GM18861 (cell line): ENCODE data around the gene STK39.

Experiments
- ATAC-seq: cut with Tn5 transposase; IDR thresholded peaks from one replicate; pipeline ENCODE4 v1.9.1; 2021; ENCODE audit not compliant: unreplicated experiment

STK39 gene

GRCh38 chr2:168024459-168024858, 222.9 kb downstream of the STK39 start:
- ATAC-seq: no peak

GRCh38 chr2:168021800-168022587, 225.4 kb downstream of the STK39 start:
- ATAC-seq: no peak

GRCh38 chr2:168015274-168015953, 232.0 kb downstream of the STK39 start:
- no peak for ATAC-seq

- ATAC-seq: no peak
Measured at GRCh38 chr2:168009900-168010299, 237.5 kb downstream of the STK39 start.

GRCh38 chr2:168008646-168009195, 238.7 kb downstream of the STK39 start:
- no peak for ATAC-seq

- no peak for ATAC-seq
Measured at GRCh38 chr2:168006498-168006897, 240.9 kb downstream of the STK39 start.

- no peak for ATAC-seq
Measured at GRCh38 chr2:168005586-168005985, 241.8 kb downstream of the STK39 start.

GRCh38 chr2:168003876-168004275, 243.5 kb downstream of the STK39 start:
- ATAC-seq: no peak

- ATAC-seq: peak; percentile 92
Measured at GRCh38 chr2:168002021-168002553, 245.3 kb downstream of the STK39 start.

GRCh38 chr2:167992278-167992677, 255.1 kb downstream of the STK39 start:
- peak; percentile 51 for ATAC-seq

- ATAC-seq: no peak
Measured at GRCh38 chr2:167990062-167990461, 257.3 kb downstream of the STK39 start.

GRCh38 chr2:167988296-167988695, 259.1 kb downstream of the STK39 start:
- no peak for ATAC-seq

- ATAC-seq: no peak
Measured at GRCh38 chr2:167987558-167987957, 259.8 kb downstream of the STK39 start.

- ATAC-seq: no peak
Measured at GRCh38 chr2:167987026-167987425, 260.4 kb downstream of the STK39 start.

GRCh38 chr2:167986223-167986622, 261.2 kb downstream of the STK39 start:
- ATAC-seq: no peak

GRCh38 chr2:167981945-167982344, 265.4 kb downstream of the STK39 start:
- no peak for ATAC-seq

GRCh38 chr2:167980439-167980838, 267.0 kb downstream of the STK39 start:
- ATAC-seq: no peak

- ATAC-seq: no peak
Measured at GRCh38 chr2:167972746-167973145, 274.6 kb downstream of the STK39 start.

GRCh38 chr2:167972020-167972419, 275.4 kb downstream of the STK39 start:
- no peak for ATAC-seq

GRCh38 chr2:167966937-167967913, 280.2 kb downstream of the STK39 start:
- ATAC-seq: no peak
